Mucosa of descending colon (tissue), 3 donors: ENCODE data around the gene ZNF512B. TPM values are rescaled to one million over a fixed set of nuclear protein-coding genes. Genes with fewer than 3 reads are reported as not detected.
A peak's percentile ranks its signal among the peaks of the same experiment; 100 is the strongest.

Source experiments
- ATAC-seq: fragments of 200-7000 bp; cut with Tn5 transposase; one replicate; pipeline ENCODE4 v1.9.1; 2020; ENCODE audit warnings: mild to moderate bottlenecking, moderate library complexity
- DNase-seq, 3 donors: peaks; one replicate each; pipeline ENCODE4 v3.0.0-alpha.2; 2020
- H3K36me3 ChIP-seq: fragments of 200-600 bp; one replicate; pipeline ENCODE4 v1.8.0; 2021; ENCODE audit warnings: low read depth, mild to moderate bottlenecking
- H3K4me1 ChIP-seq: fragments of 200-600 bp; one replicate; pipeline ENCODE4 v1.8.0; 2021; ENCODE audit warnings: low read depth, mild to moderate bottlenecking
- H3K4me3 ChIP-seq: fragments of 200-600 bp; one replicate; pipeline ENCODE4 v1.8.0; 2021; ENCODE audit warnings: mild to moderate bottlenecking
- H3K9me3 ChIP-seq: fragments of 200-600 bp; one replicate; pipeline ENCODE4 v1.8.0; 2021; ENCODE audit warnings: mild to moderate bottlenecking
- intact Hi-C, 2 donors: fragments of 100-400 bp; cut with DNase I in 1 of 2; cut with micrococcal nuclease in 1 of 2; formaldehyde crosslinking; loops; one replicate each; pipeline versions ENCODE4 v1.11.0 to v1.11.1; 2022; cut with DNase I, micrococcal nuclease
- total RNA-seq, 3 donors: library from RNA; stranded (reverse); fragmentation: NEBNext Ultra II Directional in 2 of 3; extraction: Animal tissue kit (Norgen Biotek cat#: 25700) in 2 of 3; gene quantifications; one replicate each; pipeline versions ENCODE4 v1.2.1 to v1.2.4, GENCODE V29; 2021 to 2023
- TF ChIP-seq, protein P1 (sequence below): fragments of 200-600 bp; IDR thresholded peaks from one replicate; pipeline ENCODE4 v1.8.0; 2022; ENCODE audit warnings: antibody characterized with exemption, mild to moderate bottlenecking
- donor health status: DM: no; HTN: no; CAD: no; lungs with moderate emphysema.
- donor health status: DM: no; HTN: no; CAD: no.
- donor health status: DM: no; HTN: yes; CAD: no.

Gene ZNF512B
- total RNA-seq, 3 donors from 2014 or later, result 1.8 to 14.7 (median 3.9) TPM

DNA sequence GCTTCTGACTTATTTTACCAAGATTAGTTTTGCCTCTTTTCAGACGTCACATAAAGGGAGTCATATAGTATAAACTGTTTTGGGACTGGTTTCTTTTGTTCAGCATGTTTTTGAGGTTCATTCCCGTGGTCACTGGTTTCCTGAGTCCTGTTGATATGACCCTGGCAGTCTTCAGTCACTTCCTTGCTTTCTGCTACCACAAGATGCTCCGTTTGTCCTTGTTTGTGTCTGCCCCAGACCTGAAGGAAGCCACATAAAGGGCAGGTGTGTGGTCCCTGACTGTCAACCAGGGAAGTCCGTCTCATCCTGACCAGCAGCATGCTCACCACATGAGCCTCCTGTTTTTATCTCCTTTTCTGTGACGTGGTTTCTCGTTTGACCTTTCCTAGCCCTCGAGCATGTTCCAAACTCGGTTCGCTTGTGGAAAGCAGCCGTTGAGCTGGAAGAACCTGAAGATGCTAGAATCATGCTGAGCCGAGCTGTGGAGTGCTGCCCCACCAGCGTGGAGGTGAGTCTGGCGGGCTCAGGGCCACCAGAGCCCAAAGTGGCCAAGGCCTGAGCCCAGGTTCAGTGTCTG, 40.2 kb upstream of the ZNF512B start:
- H3K9me3 ChIP-seq, result no peaks in the 10 kb centered on the region
- TF ChIP-seq, protein P1, sequence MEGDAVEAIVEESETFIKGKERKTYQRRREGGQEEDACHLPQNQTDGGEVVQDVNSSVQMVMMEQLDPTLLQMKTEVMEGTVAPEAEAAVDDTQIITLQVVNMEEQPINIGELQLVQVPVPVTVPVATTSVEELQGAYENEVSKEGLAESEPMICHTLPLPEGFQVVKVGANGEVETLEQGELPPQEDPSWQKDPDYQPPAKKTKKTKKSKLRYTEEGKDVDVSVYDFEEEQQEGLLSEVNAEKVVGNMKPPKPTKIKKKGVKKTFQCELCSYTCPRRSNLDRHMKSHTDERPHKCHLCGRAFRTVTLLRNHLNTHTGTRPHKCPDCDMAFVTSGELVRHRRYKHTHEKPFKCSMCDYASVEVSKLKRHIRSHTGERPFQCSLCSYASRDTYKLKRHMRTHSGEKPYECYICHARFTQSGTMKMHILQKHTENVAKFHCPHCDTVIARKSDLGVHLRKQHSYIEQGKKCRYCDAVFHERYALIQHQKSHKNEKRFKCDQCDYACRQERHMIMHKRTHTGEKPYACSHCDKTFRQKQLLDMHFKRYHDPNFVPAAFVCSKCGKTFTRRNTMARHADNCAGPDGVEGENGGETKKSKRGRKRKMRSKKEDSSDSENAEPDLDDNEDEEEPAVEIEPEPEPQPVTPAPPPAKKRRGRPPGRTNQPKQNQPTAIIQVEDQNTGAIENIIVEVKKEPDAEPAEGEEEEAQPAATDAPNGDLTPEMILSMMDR, result no peak
- no peaks in the 10 kb centered on the region for H3K4me1 ChIP-seq
- intact Hi-C loops, result no loop called here
- peaks cover 17% of the 10 kb centered on the region for H3K36me3 ChIP-seq
- ATAC-seq (no peak), DNase-seq (no peak)
- no peak overlapping the region for H3K4me3 ChIP-seq

DNA sequence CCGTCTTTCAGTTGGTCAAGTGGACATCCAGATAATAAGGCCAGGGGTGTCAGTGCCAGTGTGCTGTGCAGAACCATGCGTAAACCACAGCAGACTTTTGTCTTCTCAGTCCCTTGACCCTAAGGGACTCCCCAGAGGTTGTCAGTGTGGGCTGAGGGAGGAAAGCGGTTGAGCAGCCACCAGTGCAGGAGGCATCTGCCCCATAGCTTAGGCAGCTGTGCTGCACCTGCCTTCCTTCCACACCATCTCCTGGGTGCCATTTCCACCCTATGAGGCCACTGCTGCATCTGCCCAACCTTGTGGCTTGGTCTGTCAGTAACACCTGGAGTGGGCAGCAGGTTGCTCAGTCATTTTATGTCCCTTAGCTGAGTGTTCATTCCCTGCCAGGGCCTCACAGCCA, 37.2 kb upstream of the ZNF512B start:
- no peak overlapping the region for H3K4me3 ChIP-seq
- ATAC-seq, result no peak
- H3K9me3 ChIP-seq, result no peaks in the 10 kb centered on the region
- H3K4me1 ChIP-seq, result no peaks in the 10 kb centered on the region
- TF ChIP-seq, protein P1, result no peak
- intact Hi-C loops, result no loop called here
- H3K36me3 ChIP-seq, result peaks cover 14% of the 10 kb centered on the region
- no peak for DNase-seq

- TF ChIP-seq, protein P1, result no peak
- H3K36me3 ChIP-seq, result peaks cover 14% of the 10 kb centered on the region
Measured at GRCh38 chr20:64006490-64006889, 36.8 kb upstream of the ZNF512B start.

DNA sequence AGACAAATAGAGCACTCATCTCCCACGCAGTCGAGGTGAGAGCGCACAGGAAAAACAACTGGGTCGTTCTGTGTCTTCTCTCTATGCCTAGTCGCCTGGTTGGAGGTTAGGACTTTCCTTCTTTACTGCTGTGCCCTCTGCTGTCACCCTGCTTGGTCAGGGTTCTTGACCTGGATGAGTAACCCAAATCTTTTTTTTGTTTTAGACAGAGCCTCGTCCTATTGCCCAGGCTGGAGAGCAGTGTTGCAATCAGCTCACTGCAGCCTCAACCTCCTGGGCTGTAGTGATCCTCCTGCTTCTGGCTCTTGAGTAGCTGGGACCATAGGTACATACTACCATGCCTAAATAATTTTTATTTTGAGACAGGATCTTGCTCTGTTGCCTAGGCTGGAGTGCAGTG, 35.7 kb upstream of the ZNF512B start:
- H3K4me3 ChIP-seq, result no peak overlapping the region
- ATAC-seq (no peak), DNase-seq (no peak)
- H3K36me3 ChIP-seq, result peaks cover 15% of the 10 kb centered on the region
- H3K4me1 ChIP-seq, result no peaks in the 10 kb centered on the region
- TF ChIP-seq, protein P1, result no peak
- intact Hi-C loops, result no loop called here
- no peaks in the 10 kb centered on the region for H3K9me3 ChIP-seq

More at GRCh38 chr20:64006490-64006889, 36.8 kb upstream of the ZNF512B start:
- intact Hi-C loops, result no loop called here
- Histone ChIP-seq H3K4me3 (no peak overlapping the region), H3K4me1 (no peaks in the 10 kb centered on the region), H3K9me3 (no peaks in the 10 kb centered on the region)
- no peak for ATAC-seq
- DNase-seq, result no peak

GRCh38 chr20:64003960-64004725, 34.4 kb upstream of the ZNF512B start:
- TF ChIP-seq, protein P1, result no peak
- no peaks in the 10 kb centered on the region for H3K4me1 ChIP-seq
- intact Hi-C loops, result no loop called here
- ATAC-seq, result peak; percentile 25
- DNase-seq, result no peak
- H3K36me3 ChIP-seq, result peaks cover 15% of the 10 kb centered on the region
- no peaks in the 10 kb centered on the region for H3K9me3 ChIP-seq
- H3K4me3 ChIP-seq, result no peak overlapping the region
